HepG2 (cell line): ENCODE measurements around the gene RHEBL1. TPM values are rescaled to one million over a fixed set of nuclear protein-coding genes. Genes with fewer than 3 reads are reported as not detected.

Experiments used
- ATAD3A ChIP-seq: sonication (generic); formaldehyde crosslinking; IDR thresholded peaks from 2 replicates; pipeline ENCODE4 v1.4.0; 2020; ENCODE audit warnings: missing genetic modification reagents
- CBX5 ChIP-seq: sonication (generic); formaldehyde crosslinking; IDR thresholded peaks from 2 replicates; pipeline ENCODE4 v1.4.0; 2020; ENCODE audit warnings: missing genetic modification reagents, borderline replicate concordance
- CHCHD3 ChIP-seq: sonication (generic); formaldehyde crosslinking; IDR thresholded peaks from 2 replicates; pipeline ENCODE4 v1.8.0; 2022; ENCODE audit warnings: mild to moderate bottlenecking, missing genetic modification reagents, moderate library complexity
- ELF3 ChIP-seq: IDR thresholded peaks from 2 replicates; pipeline ENCODE4 v1.6.1; 2016; ENCODE audit warnings: missing genetic modification reagents, missing compliant biosample characterization
- ELF4 ChIP-seq: sonication (generic); formaldehyde crosslinking; IDR thresholded peaks from 2 replicates; pipeline ENCODE4 v1.5.0; 2020; ENCODE audit warnings: missing genetic modification reagents, mild to moderate bottlenecking, moderate library complexity, borderline replicate concordance
- EP300 ChIP-seq, 3 experiments: sonication (generic) in 1 of 3; formaldehyde crosslinking in 1 of 3; IDR thresholded peaks; 2 replicates each; pipeline versions ENCODE4 v1.5.1 to v1.6.1; 2011 to 2020; ENCODE audit warnings: low read depth in 2 of 3, low read length in 2 of 3, borderline replicate concordance in 1 of 3, improper control_type of control experiment in 1 of 3, mild to moderate bottlenecking in 1 of 3, missing genetic modification reagents in 1 of 3, moderate library complexity in 1 of 3
- HNRNPH1 ChIP-seq: fragments of 200-400 bp; formaldehyde crosslinking; optimal IDR thresholded peaks from 2 replicates; pipeline ENCODE3; 2017; ENCODE audit warnings: mild to moderate bottlenecking, low read depth, low read length
- JARID2 ChIP-seq: sonication (generic); formaldehyde crosslinking; IDR thresholded peaks from 2 replicates; pipeline ENCODE4 v1.8.1; 2023; ENCODE audit warnings: missing genetic modification reagents, inconsistent platforms; ENCODE audit not compliant: insufficient replicate concordance
- KDM5A ChIP-seq: fragments of 200-600 bp; sonication (generic); IDR thresholded peaks from 2 replicates; pipeline ENCODE4 v1.7.0; 2018; ENCODE audit warnings: antibody characterized with exemption, mild to moderate bottlenecking, low read length, borderline replicate concordance
- KMT2A ChIP-seq: sonication (generic); formaldehyde crosslinking; IDR thresholded peaks from 2 replicates; pipeline ENCODE4 v1.4.0; 2020; ENCODE audit warnings: missing genetic modification reagents
- MTA1 ChIP-seq: sonication (generic); formaldehyde crosslinking; IDR thresholded peaks from 2 replicates; pipeline ENCODE4 v1.4.0; 2020; ENCODE audit warnings: missing genetic modification reagents, mild to moderate bottlenecking, borderline replicate concordance
- MXI1 ChIP-seq: IDR thresholded peaks from 3 replicates; pipeline ENCODE4 v1.6.1; 2012; ENCODE audit warnings: low read depth, low read length, inconsistent platforms, borderline replicate concordance
- NKX3-1 ChIP-seq: sonication (generic); formaldehyde crosslinking; IDR thresholded peaks from 2 replicates; pipeline ENCODE4 v1.5.0; 2020; ENCODE audit warnings: missing genetic modification reagents
- PAF1 ChIP-seq: IDR thresholded peaks from 2 replicates; pipeline ENCODE4 v1.6.1; 2016; ENCODE audit warnings: missing genetic modification reagents, missing compliant biosample characterization
- RELA ChIP-seq: sonication (generic); formaldehyde crosslinking; IDR thresholded peaks from 2 replicates; pipeline ENCODE4 v1.4.0; 2020; ENCODE audit warnings: missing genetic modification reagents
- RNF2 ChIP-seq: fragments of 450-650 bp; conservative IDR thresholded peaks from 2 replicates; pipeline ENCODE4 v1.6.1; 2016; ENCODE audit warnings: low read depth
- SOX13 ChIP-seq, 3 experiments: fragments of 450-650 bp in 1 of 3; sonication (generic) in 1 of 3; formaldehyde crosslinking in 1 of 3; IDR thresholded peaks in 2 of 3; conservative IDR thresholded peaks in 1 of 3; 2 replicates each; pipeline versions ENCODE4 v1.5.0 to v1.6.1; 2016 to 2020; ENCODE audit warnings: antibody characterized with exemption in 1 of 3, mild to moderate bottlenecking in 1 of 3, missing compliant biosample characterization in 1 of 3, missing genetic modification reagents in 1 of 3, moderate library complexity in 1 of 3
- SP1 ChIP-seq, 2 experiments: fragments of 450-650 bp in 1 of 2; sonication (generic) in 1 of 2; formaldehyde crosslinking in 1 of 2; IDR thresholded peaks; 2 replicates each; pipeline versions ENCODE4 v1.4.0 to v1.6.1; 2016 to 2020; ENCODE audit warnings: missing genetic modification reagents in 1 of 2
- TAF1 ChIP-seq: sonication (generic); formaldehyde crosslinking; IDR thresholded peaks from 2 replicates; pipeline ENCODE4 v1.4.0; 2020; ENCODE audit warnings: missing genetic modification reagents
- TAF15 ChIP-seq: fragments of 200-400 bp; formaldehyde crosslinking; IDR thresholded peaks from one replicate; pipeline ENCODE4 v1.6.1; 2018; ENCODE audit warnings: mild to moderate bottlenecking, low read depth, low read length; ENCODE audit not compliant: poor library complexity, severe bottlenecking
- TBX2 ChIP-seq: sonication (generic); formaldehyde crosslinking; IDR thresholded peaks from 2 replicates; pipeline ENCODE4 v1.5.0; 2020; ENCODE audit warnings: missing genetic modification reagents, mild to moderate bottlenecking, borderline replicate concordance
- TCF7 ChIP-seq: sonication (generic); IDR thresholded peaks from 2 replicates; pipeline ENCODE4 v1.6.1; 2016; ENCODE audit warnings: antibody characterized with exemption, low read depth
- TCF7L2 ChIP-seq: IDR thresholded peaks from 2 replicates; pipeline ENCODE4 v1.6.1; 2011; ENCODE audit warnings: mild to moderate bottlenecking, low read depth, low read length, moderate library complexity
- ZNF136 ChIP-seq: sonication (generic); formaldehyde crosslinking; IDR thresholded peaks from 2 replicates; pipeline ENCODE4 v1.8.1; 2022; ENCODE audit warnings: low read depth, mild to moderate bottlenecking, moderate library complexity, missing genetic modification reagents
- ZNF138 ChIP-seq: sonication (generic); formaldehyde crosslinking; IDR thresholded peaks from 2 replicates; pipeline ENCODE4 v1.5.0; 2020; ENCODE audit warnings: mild to moderate bottlenecking, low read depth, missing genetic modification reagents
- ZNF333 ChIP-seq: sonication (generic); formaldehyde crosslinking; IDR thresholded peaks from 2 replicates; pipeline ENCODE4 v1.4.0; 2020; ENCODE audit warnings: mild to moderate bottlenecking, missing genetic modification reagents, borderline replicate concordance
- ZNF367 ChIP-seq: sonication (generic); formaldehyde crosslinking; IDR thresholded peaks from 2 replicates; pipeline ENCODE4 v1.4.0; 2020; ENCODE audit warnings: missing genetic modification reagents, borderline replicate concordance
- ZNF446 ChIP-seq: sonication (generic); formaldehyde crosslinking; IDR thresholded peaks from 2 replicates; pipeline ENCODE4 v1.5.0; 2020; ENCODE audit warnings: mild to moderate bottlenecking, missing genetic modification reagents
- polyA plus RNA-seq, 8 experiments: library from polyadenylated mRNA; depleted of rRNA in 3 of 8; stranded (reverse) in 7 of 8; unstranded in 1 of 8; fragments of >200 nt; fragmentation: Illumina TruSeq in 4 of 8; extraction: Trizol in 4 of 8; gene quantifications; 2 replicates each; pipeline versions ENCODE4 v1.2.1 to v1.2.3, GENCODE V29; 2011 to 2016; ENCODE audit warnings: low read depth in 4 of 8, missing spikeins in 1 of 8, mixed read lengths in 1 of 8; ENCODE audit not compliant: insufficient read depth in 1 of 8
- total RNA-seq, 5 experiments: library from RNA; depleted of rRNA; stranded (reverse); fragments of >200 nt; fragmentation: Illumina TruSeq; extraction: Trizol; gene quantifications; 2 replicates each; pipeline ENCODE4 v1.2.3, GENCODE V29; 2016; ENCODE audit warnings: low read depth in 1 of 5
- TF ChIP-seq, protein P1 (sequence below), 2 experiments: fragments of 450-650 bp in 1 of 2; sonication (generic) in 1 of 2; formaldehyde crosslinking; IDR thresholded peaks; 2 replicates each; pipeline versions ENCODE4 v1.5.0 to v1.8.0; 2020 to 2022; ENCODE audit warnings: mild to moderate bottlenecking in 1 of 2, missing genetic modification reagents in 1 of 2

The RHEBL1 gene
- total and polyA plus RNA-seq, 2 of the 13 experiments (the other 11 are each of a cell fraction or from before 2014, with no cell fraction given): 1.4 to 2.5 TPM

DNA sequence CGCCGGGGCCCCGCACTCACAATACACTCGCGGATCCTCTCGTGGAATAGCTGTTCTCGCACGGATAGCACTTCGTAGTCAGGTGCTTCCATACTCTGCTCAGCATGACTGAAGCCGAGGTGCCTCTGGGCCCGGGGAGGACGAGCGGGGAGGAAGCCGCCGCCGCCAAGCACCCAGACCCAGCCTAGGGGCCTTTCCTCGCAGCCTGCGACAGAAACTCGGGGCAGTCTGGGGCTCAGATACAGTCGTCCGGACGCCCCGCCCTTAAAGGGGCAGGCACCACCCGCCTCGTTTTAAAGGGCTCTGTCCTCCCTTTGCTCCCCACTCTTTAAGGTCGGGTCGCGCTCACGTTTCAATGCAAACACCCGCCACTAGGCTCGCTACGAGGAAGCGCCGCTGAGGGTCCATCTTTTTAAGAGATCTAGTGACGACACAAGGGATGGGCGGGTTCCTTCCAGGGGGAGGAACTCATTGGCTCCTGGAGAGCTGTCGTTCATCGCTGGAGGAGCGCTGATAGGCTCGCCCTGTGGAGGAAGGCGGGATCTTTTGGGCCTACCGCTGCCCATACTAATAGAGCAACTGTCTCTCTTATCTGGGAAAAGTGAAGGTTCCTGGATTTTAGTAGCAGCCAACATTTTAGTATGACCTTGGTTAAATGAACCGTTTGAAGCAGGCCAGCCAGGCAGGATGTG lies 40.8 kb upstream of the RHEBL1 start, which contains the start of gene LMBR1L (continued):
- TF ChIP-seq ZNF333: 0 out of 2 replicates have a peak, but pooled peaks have one; percentile 4
- TF ChIP-seq TBX2 (CRISPR knock-in tag): peak; percentile 59; the same call in 1 of the 2 replicates
- no peak for TF ChIP-seq EP300 (IDR thresholded peaks at IDR 0.05; ENCODE audit: low read depth in 2 of 2, low read length in 2 of 2)
- no peak for TF ChIP-seq EP300 (CRISPR knock-in tag; IDR thresholded peaks at IDR 0.05; ENCODE audit: borderline replicate concordance)
- TF ChIP-seq TAF1 (CRISPR knock-in tag): peak; percentile 74; the same call in 1 of the 2 replicates
- no peak for TF ChIP-seq PAF1 (CRISPR knock-in tag)
- TF ChIP-seq MTA1 (CRISPR knock-in tag): no peak
- TF ChIP-seq MXI1: peak; percentile 53; the same call in 1 of the 3 replicates
- 0 out of 2 replicates have a peak, but pooled peaks have one; percentile 33 for TF ChIP-seq NKX3-1 (CRISPR knock-in tag)
- no peak for TF ChIP-seq SP1 (IDR thresholded peaks at IDR 0.05)
- peak; percentile 66 for TF ChIP-seq SP1 (CRISPR knock-in tag; IDR thresholded peaks at IDR 0.05)
- no peak for TF ChIP-seq ZNF138
- TF ChIP-seq RELA (CRISPR knock-in tag): no peak
- no peak for TF ChIP-seq JARID2 (CRISPR knock-in tag)
- TF ChIP-seq KMT2A (CRISPR knock-in tag): peak; percentile 53; the same call in 1 of the 2 replicates
- TF ChIP-seq ATAD3A (CRISPR knock-in tag): no peak
- TF ChIP-seq ELF4 (CRISPR knock-in tag): no peak
- TF ChIP-seq ZNF446 (CRISPR knock-in tag): no peak
- no peak; the same call in 1 of the 2 replicates for TF ChIP-seq KDM5A
- peak; percentile 89 for TF ChIP-seq ELF3
- TF ChIP-seq SOX13 (IDR thresholded peaks at IDR 0.05): no peak
- TF ChIP-seq SOX13 (CRISPR knock-in tag; conservative IDR thresholded peaks at IDR 0.05 in 1 of 2, IDR thresholded peaks at IDR 0.05 in 1 of 2): no peak; a peak in 1 of 4 replicates
- TF ChIP-seq TCF7L2: no peak
- TF ChIP-seq RNF2: peak; percentile 54; the same call in 1 of the 2 replicates
- no peak for TF ChIP-seq CHCHD3 (CRISPR knock-in tag)
- TF ChIP-seq TAF15: no peak
- peak; percentile 79; the same call in 1 of the 2 replicates for TF ChIP-seq ZNF367 (CRISPR knock-in tag)
- no peak for TF ChIP-seq CBX5 (CRISPR knock-in tag)
- TF ChIP-seq TCF7: no peak
- TF ChIP-seq ZNF136 (CRISPR knock-in tag): no peak
- TF ChIP-seq HNRNPH1: no peak
- TF ChIP-seq, protein P1, sequence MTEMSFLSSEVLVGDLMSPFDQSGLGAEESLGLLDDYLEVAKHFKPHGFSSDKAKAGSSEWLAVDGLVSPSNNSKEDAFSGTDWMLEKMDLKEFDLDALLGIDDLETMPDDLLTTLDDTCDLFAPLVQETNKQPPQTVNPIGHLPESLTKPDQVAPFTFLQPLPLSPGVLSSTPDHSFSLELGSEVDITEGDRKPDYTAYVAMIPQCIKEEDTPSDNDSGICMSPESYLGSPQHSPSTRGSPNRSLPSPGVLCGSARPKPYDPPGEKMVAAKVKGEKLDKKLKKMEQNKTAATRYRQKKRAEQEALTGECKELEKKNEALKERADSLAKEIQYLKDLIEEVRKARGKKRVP (CRISPR knock-in tag; IDR thresholded peaks at IDR 0.05): no peak
